ENCODE results near the gene NRCAM.
"Not testable (repeated sequence)": the region's sequence is repeated elsewhere in the genome, so short reads cannot be mapped to it uniquely, and the experiment has no call there.

Gene NRCAM

DNA sequence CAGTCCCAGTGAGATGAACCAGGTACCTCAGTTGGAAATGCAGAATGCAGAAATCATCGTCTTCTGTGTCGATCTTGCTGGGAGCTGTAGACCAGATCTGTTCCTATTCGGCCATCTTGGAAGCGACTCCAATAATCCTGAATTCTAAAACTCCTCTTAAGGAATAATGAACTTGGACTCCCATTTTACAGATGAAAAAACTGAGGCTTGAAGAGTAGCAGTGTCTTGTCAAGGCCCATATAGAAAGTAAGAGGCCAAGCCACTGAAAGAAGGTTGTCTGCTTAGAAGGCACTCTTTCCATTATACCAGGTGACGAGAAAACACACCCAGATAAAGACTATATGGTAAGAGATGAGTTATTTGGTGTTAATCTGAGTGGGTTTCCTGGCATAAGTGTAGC lies 177.5 kb downstream of the NRCAM start:
- no peak for DNase-seq (ENCODE audit: low spot score)

DNA sequence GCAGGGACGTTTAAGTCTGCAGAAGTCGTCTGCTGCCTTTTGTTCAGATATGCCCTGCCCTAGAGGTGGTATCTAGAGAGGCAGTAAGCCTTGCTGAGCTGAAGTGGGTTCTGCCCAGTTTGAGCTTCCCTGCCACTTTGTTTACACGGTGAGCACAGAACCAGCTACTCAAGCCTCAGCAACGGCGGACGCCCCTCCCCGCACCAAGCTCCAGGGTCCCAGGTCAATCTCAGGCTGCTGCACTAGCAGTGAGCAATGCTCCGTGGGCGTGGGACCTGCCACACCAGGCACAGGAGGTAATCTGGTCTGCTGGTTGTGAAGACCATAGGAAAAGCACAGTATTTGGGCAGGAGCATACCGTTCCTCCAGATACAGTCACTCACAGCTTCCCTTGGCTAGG lies 178.0 kb downstream of the NRCAM start:
- no peak for DNase-seq (ENCODE audit: low spot score)

DNA sequence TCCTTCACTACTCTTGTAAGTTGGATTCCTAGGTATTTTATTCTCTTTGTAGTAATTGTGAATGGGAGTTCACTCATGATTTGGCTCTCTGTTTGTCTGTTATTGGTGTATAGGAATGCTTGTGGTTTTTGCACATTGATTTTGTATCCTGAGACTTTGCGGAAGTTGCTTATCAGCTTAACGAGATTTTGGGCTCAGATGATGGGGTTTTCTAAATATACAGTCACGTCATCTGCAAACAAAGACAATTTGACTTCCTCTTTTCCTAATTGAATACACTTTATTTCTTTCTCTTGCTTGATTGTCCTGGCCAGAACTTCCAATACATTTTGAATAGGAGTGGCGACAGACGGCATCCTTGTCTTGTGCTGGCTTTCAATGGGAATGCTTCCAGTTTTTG lies 181.8 kb downstream of the NRCAM start:
- not testable (repeated sequence) for DNase-seq (ENCODE audit: low spot score)

DNA sequence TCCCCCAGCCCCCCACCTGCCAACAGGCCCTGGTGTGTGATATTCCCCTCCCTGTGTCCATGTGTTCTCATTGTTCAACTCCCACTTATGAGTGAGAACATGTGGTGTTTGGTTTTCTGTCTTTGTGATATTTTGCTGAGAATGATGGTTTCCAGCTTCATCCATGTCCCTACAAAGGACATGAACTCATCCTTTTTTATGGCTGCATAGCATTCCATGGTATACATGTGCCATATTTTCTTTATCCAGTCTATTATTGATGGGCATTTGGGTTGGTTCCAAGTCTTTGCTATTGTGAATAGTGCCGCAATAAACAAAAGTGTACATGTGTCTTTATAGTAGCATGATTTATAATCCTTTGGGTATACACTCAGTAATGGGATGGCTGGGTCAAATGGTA lies 183.3 kb downstream of the NRCAM start:
- DNase-seq (ENCODE audit: low spot score), result not testable (repeated sequence)

DNA sequence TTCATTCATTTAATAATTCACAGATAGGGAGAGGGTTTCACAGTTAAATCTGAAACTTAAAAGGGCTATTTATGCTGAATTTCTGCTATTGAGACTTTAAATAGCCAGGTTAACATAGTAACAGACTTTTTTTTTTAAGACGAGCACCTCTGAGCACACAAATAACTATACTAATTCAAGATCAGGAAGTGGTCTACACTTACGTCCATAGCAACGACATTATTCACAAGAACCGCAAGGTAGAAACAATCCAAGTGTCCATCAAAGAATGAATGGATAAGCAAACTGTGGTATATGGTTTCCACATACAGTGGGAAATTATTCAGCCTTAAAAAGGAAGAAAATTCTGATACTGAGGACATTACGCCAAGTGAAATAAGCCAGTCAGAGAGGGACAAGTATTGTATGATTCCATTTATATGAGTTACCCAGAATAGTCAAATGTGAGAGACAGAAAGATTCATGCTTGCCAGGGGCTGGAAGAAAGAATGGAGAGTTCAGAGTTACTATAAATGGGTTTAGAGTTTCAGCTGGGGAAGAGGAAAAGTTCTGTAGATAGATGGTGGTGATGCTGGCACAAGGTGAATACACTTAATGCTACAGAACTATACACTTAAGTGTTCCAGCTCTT lies 185.7 kb downstream of the NRCAM start:
- DNase-seq (ENCODE audit: low spot score), result no peak

DNA sequence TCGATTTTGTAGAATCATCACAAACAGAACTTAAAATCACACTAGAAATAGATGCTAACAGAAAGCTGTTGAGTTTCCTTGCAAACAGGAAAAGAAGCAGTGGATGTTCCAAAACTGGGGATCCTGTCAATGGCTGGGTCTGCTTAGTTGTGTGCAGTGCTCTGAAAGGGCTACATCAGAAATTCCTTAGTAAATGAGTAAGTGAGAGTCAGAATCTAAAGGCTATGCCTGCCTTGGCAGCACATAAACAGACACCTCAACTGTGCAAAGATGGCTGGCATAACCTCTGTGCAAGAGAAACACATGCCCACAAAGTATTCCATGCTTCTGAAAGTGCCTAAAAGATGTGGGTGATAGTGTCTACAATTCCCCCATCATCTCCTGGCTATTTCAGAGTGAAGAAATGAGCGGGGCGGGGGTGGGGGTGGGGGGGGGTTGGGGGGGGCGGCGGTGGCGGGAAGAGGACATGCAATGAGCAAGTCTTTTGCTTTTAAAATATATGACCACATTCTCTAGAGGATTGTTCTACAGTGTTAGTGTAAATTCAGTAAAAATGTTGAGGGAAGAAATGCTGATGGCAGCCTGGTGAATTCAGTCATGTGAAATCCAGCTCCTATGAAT lies 187.9 kb downstream of the NRCAM start:
- DNase-seq (ENCODE audit: low spot score), result no peak

DNA sequence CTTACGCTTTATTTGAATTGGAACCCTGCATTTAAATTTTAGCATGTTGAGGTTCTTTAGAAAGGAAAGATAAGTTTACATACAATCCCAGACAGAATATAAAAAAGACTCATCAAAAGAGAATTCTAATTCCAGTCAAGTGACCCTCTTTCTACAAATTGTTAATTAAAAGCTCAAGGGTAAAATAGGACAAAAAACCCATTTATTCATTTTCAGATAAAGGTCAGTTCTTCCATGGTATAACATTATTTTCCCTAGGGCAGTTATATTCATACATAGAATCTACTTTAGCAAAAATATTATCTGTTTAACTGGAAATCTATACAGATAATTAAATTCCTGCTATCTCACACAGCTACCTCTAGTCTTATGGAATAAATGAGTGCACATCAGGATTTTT lies 188.6 kb downstream of the NRCAM start:
- no peak for DNase-seq (ENCODE audit: low spot score)

DNA sequence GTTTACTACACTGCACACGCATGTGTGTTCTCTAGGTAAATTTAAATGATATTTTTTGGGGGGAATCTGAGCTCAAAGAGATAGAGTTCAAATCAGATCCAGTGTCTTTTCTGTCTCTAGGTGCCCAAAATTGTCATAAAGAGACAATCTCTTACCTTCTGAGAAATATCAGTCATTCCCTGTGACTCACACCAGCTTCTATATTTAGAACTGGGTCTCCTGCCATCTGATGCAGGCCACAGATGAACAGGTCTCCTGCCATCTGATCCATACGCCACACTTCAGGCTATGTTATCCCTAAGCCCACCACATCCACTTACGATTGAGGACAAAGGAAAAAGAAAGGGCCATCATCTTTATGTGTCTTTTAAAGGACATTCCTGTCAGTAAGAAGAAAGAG lies 189.7 kb downstream of the NRCAM start:
- DNase-seq (ENCODE audit: low spot score), result no peak

DNA sequence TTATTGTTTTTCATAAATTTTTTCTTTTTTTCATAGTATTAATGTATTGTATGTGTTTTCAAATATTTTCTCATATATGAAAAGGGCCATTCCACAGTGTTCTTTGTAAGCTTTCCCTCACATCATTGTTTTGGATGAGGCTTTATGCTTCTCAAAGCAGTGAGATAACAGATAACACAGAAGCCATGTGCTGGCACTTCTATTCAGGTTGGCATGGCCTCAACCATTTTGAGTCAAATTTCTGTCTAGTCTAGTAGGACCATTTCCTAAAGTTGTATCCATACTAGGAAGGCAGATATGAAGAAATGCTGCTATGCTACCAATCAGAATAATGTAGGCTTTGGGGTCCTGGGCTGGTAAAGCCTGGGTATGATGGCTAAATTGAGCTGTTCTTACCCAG lies 190.2 kb downstream of the NRCAM start:
- DNase-seq (ENCODE audit: low spot score), result no peak

DNA sequence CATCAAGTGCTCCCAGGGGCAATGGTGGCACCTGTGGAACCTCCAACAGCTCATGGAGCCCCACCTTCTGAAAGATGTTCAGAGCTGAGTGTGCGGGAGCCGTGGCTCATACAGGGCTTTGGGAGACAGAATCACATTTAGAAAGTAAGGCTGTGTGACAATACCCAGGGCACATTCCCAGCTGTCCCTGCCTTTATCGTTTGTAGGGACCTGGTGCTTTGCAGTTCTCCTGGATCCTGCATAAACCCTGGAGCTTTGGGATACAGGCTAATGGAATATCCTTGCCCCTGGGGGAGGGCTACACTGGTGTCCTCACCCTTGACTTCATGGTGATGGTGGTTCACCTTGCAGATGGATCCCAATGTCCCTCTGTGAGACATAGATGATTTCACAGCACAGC lies 191.2 kb downstream of the NRCAM start:
- no peak for DNase-seq (ENCODE audit: low spot score)

DNA sequence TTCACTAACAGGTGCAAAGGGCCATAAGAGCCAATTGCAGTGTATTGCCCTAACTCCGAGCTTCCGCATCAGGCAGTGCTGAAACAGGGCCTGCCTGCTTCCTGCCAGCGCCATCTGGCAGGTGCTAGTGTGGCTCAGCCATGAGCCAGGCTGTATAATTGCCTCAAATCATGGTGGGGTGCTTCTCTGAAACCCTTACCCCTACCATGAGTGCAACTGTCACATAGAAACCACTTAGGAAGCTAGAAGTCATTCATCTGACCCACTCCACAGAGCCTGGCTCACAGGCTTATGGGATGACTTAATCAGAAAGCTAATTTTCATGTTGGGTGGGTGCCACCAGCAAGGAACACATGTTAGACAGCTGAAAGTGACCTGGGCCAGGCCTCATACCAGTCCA lies 192.8 kb downstream of the NRCAM start:
- DNase-seq (ENCODE audit: low spot score), result no peak

DNA sequence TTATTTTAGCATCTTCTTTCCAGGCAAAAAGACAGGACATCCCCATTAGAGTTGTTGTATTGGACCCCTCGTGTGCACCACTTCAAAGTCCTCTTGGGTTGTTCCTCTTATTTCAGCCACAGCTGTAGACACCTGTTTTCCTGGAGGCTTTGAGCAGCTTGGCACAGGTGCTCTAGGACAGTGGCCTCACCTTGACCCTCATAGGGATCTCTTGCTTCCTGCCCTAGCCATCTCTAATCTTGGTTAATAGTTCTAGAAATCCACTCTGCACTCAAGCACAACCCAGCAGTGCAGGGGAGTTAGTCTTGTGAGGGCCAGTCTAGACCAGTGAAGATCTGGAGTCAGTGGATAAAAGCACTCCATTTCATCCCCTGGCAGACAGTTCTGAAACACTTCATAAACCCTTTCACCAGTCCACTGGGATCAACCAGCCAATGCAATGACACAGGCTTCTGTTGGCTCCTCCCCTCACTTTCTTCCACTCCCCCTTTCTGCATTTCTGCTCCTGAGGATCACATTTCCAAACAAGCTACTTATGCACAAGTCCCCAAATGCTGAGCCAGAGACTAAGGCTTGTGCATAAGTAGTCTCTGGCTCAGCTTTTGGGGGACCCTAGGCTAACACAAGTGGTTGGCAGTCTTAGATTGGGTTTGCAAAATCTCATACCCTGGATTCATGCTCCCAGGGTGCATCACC lies 194.5 kb downstream of the NRCAM start:
- no peak for DNase-seq (ENCODE audit: low spot score)

DNA sequence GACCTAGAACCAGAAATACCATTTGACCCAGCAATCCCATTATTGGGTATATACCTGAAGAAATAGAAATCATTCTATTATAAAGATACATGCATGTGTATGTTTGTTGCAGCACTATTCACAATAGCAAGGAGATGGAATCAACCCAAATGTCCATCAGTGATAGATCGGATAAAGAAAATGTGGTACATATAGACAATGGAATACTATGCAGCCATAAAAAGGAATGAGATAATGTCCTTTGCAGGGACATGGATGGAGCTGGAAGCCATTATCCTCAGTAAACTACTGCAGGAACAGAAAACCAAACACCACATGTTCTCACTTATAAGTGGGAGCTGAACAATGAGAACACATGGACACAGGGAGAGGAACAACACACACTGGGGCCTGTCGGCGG lies 196.8 kb downstream of the NRCAM start:
- not testable (repeated sequence) for DNase-seq (ENCODE audit: low spot score)

DNA sequence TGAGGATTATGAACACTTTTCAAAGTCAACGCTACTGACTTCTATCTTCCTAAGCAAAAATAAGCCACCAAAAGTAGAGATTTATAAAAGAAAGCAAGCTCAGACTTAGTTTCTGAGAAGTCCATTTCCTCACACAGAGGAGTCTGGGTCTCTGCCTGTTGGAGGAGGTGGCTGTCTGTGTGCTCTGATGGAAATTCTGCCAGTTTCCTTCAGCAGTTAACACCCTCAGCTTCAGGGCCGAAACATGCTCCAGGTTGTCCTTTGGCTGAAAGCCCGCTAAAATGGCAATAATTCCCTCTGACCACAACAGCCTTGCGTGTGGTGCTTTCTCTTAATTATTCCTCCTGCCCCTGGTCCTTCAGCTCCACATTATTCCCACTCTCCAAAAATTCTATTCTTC lies 198.3 kb downstream of the NRCAM start:
- no peak for DNase-seq (ENCODE audit: low spot score)

DNA sequence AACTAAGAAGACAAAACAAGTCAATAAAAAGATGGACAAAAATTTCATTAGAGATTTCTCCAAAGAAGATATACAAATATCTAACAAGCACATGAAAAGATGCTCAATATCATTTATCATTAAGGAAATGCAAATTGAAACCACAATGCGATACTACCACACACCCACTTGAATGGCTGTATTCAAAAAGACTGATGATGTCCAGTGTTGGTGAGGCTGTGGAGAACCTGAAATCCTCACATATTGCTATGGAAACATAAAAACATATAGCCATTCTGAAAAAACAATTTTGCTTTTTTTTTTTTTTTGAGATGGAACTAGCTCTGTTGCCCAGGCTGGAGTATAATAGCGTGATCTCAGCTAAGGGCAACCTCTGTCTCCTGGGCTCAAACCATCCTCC lies 202.0 kb downstream of the NRCAM start:
- DNase-seq (ENCODE audit: low spot score), result no peak

DNA sequence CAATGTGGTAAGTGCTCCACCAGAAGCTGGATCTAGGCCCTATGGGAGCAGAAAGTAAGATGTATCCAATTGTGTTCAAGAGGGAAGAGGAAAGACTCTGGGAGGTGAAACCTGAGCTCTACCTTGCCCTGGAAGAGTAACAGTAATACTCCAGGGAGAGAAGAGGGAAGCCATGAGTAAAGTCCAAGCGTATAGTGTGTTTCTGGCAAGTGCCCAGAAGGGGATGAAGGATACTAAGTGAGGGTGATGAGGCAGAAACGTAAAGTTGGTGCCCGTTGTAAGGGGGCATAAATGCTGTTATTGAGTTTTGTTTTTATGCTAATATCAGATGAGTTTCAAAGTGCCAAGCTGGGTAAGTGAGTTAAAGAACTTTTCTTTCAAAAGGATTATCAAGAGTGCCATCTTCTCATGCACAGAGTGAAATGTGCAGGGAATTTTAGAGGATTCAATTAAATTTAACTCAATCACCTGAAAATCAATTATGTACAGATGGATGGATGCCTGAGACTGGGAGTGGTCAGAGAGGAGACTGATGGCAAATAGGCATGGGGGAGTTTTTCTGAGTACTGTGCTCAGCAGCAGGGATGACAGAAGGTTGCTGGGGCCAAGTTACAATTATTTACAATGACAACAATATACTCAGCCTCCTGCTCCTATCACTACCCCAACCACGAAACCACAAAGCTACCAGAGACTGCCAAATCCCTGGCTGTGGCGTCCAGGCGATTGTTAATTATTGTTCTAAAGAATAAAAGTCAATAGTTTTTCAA lies 202.8 kb downstream of the NRCAM start:
- no peak for DNase-seq (ENCODE audit: low spot score)

DNA sequence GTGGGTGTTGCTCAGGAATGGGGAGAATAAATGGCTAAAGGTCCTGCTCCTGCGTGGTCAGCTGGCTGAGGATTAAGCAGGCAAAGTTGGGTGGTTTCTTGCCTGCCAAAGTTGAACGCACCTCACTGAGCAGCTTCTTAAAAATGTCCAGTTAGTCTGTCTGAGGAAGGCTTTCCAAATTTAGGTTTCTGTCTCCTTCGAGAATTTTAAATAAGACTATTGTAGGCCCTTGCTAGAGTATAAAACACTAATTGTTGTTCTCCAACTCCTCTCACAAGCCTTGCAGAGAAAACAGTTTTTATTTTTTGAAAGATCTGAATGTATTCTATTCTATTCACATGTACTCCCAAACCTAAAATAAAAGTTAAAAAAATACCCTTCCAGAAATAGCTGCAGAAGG lies 204.1 kb downstream of the NRCAM start:
- DNase-seq (ENCODE audit: low spot score), result no peak

DNA sequence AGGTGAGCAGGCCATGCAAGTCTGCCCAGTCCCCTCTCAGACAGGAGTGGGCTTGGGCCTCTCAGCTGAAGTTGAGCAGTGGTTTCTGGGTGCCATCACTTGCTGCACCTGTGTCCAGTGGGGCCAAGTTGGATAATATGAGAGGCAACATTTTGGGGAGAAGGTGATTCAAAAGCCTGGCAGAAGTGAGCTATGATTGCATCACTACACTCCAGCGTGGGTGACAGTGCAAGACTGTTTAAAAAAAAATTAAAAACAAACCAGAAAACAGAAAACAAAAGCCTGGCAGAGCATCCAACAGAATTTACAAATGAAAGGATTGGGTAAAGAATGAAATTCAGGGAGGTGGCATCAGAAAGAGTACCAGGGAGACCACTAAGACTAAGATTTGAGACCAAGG lies 204.5 kb downstream of the NRCAM start:
- DNase-seq (ENCODE audit: low spot score), result no peak

DNA sequence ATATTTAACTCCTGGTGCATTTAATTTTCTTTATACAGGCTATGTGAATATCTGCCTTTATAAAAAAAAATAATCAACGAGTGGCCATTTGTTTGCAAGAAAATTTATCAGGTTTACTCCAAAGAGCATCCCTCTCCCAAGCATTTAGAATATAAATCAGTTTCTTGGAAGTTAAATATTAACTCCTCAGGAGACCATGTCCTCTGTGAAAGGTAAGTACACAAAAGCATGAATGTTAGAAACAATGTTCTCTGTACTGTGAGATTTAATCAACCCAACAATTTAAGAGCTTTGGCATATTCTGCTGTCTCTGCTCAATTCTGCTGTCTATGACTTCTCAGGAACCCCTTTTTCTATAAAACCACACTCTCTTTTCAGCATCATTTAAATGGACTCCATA lies 206.8 kb downstream of the NRCAM start:
- DNase-seq (ENCODE audit: low spot score), result no peak

DNA sequence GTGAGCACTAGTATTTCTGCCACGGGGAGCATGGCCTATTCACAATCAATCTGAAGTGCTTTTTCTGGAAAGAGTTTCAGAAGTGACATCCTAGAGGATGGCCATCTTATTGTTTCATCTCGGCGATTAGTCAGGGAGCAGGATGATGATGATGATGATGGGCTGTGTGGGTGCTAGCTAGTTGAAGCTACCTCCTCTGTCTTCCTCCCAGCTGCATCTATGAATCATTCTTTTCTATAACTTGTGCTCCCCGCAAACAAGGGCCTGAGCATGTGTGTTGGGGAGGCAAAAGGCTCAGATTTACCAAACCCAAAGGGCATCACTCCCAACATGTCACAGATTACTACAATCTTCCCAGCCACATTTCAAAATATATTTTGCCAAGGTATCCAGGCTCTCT lies 207.4 kb downstream of the NRCAM start:
- DNase-seq (ENCODE audit: low spot score), result no peak

DNA sequence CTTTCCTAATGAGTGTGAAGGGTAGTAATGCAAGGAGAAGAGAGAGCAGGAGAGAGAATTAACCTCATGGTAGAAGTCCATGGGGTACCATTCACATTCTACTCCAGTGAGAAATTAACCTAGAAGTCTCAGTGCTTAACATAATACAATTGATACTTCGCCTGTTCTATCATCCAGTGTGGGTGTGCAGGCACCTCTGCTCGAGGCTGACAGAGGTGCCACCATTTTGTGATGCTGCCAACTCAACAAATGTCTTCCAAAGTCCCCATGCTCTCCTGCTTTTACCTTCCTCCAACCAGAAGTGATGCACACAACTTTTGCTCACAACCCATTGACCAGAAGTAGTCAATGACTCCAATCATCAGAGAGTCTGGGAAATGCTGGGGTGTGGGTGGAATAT lies 207.8 kb downstream of the NRCAM start:
- no peak for DNase-seq (ENCODE audit: low spot score)

DNA sequence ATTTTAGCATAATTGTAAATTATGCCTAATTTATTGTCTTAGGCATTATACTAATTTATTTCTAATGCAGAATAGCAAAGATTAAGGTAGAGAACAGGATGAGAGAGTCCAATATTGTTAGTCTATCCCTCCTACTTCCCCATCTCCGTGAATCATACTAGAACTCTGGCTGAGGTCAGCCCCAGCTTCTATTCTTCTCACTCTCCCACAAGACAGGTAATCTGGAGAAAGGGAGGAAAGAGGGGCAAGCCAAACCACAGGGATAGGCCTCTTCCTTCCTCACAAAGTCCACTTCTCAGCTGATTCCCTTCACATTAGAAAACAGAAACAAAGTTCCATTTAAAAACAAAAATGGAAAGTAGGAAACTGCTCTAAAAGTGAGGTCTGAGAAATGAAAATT lies 208.6 kb downstream of the NRCAM start:
- DNase-seq (ENCODE audit: low spot score), result no peak

DNA sequence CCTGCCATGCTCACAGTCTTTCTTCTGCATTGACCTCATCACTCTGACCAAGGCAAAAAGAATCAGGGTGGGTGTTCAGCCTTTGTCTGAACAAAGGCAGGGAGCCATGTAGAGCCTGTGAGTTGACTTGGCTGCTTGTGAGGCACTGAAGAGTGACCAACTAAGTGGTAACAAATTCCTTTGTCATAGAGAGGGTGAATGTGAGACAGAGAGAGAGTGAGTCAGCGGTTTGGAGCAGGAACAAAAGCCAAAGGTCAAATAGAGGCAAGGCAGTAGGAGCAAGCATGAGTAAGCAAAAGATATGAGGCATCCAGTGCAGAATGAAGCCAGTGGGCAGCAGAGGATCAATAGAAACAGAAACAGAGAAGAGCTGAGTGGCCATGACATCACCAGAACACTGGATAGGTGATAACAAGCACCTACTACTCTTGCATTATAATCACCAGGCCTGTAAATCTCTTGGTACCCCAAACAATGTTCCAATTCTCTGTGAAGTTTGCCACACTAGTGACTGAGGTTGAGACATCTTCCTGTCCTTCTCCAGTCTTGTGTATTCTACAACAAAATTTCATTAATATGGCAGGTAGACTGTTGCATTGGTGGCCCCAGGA lies 209.9 kb downstream of the NRCAM start:
- no peak for DNase-seq (ENCODE audit: low spot score)

All from CD4-positive, alpha-beta T cell treated with Interleukin-2 at 100 ng/mL for 4 hours (primary cell).